Muscle of leg (tissue), 11 donors: ENCODE data around the gene WNT6. TPM values are rescaled to one million over a fixed set of nuclear protein-coding genes. Genes with fewer than 3 reads are reported as not detected.

Experiments used
- DNase-seq: peaks from one replicate; pipeline ENCODE4 v3.0.0; 2013
- H3K27ac ChIP-seq: one replicate; pipeline ENCODE4 v1.5.1; 2013; ENCODE audit warnings: mild to moderate bottlenecking, low read length, control low read depth
- H3K27me3 ChIP-seq: one replicate; pipeline ENCODE4 v1.6.1; 2013; ENCODE audit warnings: low read length; ENCODE audit not compliant: control insufficient read depth, insufficient read depth
- H3K36me3 ChIP-seq: one replicate; pipeline ENCODE4 v1.6.1; 2013; ENCODE audit warnings: low read length; ENCODE audit not compliant: control insufficient read depth, insufficient read depth
- H3K4me1 ChIP-seq: one replicate; pipeline ENCODE4 v1.6.1; 2013; ENCODE audit warnings: low read length; ENCODE audit not compliant: control insufficient read depth, insufficient read depth
- H3K4me3 ChIP-seq: one replicate; pipeline ENCODE4 v1.5.1; 2013; ENCODE audit warnings: low read length, control low read depth
- H3K9me3 ChIP-seq: replicated peaks from 2 replicates; pipeline ENCODE4 v1.6.1; 2013; ENCODE audit warnings: low read depth, low read length; ENCODE audit not compliant: control insufficient read depth
- WGBS: methylation state at CpG from one replicate; pipeline ENCODE4 v1.1.5; 2013; ENCODE audit warnings: missing lambda C conversion rate; ENCODE audit not compliant: insufficient coverage; 5-methylcytosine and 5-hydroxymethylcytosine counted together
- polyA plus RNA-seq, 8 donors: library from polyadenylated mRNA; unstranded; fragments of 120-200 nt; gene quantifications; one replicate each; pipeline versions ENCODE4 v1.2.1 to v1.2.3, GENCODE V29; 2013; ENCODE audit warnings: inconsistent platforms in 1 of 8, low replicate concordance in 1 of 8; ENCODE audit not compliant: insufficient read length in 8 of 8, insufficient read depth in 1 of 8
- total RNA-seq: library from RNA; stranded (reverse); fragments of 120-200 nt; gene quantifications from one replicate; pipeline ENCODE4 v1.2.4, GENCODE V29; 2013

Gene WNT6
- total and polyA plus RNA-seq, 9 donors, result 0.09 to 2.8 (median 0.12) TPM; not detected in 2

- Histone ChIP-seq H3K27me3 (peaks cover 89% of the 10 kb centered on the region), H3K36me3 (no peaks in the 10 kb centered on the region), H3K27ac (no peak overlapping the region), H3K4me1 (peaks cover 4% of the 10 kb centered on the region), H3K9me3 (no peaks in the 10 kb centered on the region), H3K4me3 (no peak overlapping the region)
- WGBS, result 57% methylated on average over 1 of the region's 6 CpGs
- DNase-seq, result no peak
Measured at GRCh38 chr2:218865999-218866398, 6.4 kb downstream of the WNT6 start.

GRCh38 chr2:218867900-218868299, 8.3 kb downstream of the WNT6 start:
- WGBS, result 33% methylated on average over 4 of the region's 6 CpGs
- H3K36me3 ChIP-seq, result no peaks in the 10 kb centered on the region
- peaks cover 7% of the 10 kb centered on the region for H3K4me1 ChIP-seq
- no peak for DNase-seq
- H3K4me3 ChIP-seq, result no peak overlapping the region
- no peaks in the 10 kb centered on the region for H3K9me3 ChIP-seq
- H3K27ac ChIP-seq, result no peak overlapping the region
- peaks cover 89% of the 10 kb centered on the region for H3K27me3 ChIP-seq

- WGBS, result 74% methylated on average over 5 of the region's 9 CpGs
Measured at GRCh38 chr2:218869064-218869463, 9.5 kb downstream of the WNT6 start.

GRCh38 chr2:218870984-218871344, 11.4 kb downstream of the WNT6 start:
- no peak for DNase-seq
- H3K27me3 ChIP-seq, result peaks cover 94% of the 10 kb centered on the region
- H3K4me3 ChIP-seq, result no peak overlapping the region
- WGBS, result 2% methylated on average over 14 of the region's 18 CpGs
- H3K4me1 ChIP-seq, result peaks cover 14% of the 10 kb centered on the region
- no peaks in the 10 kb centered on the region for H3K9me3 ChIP-seq
- H3K36me3 ChIP-seq, result no peaks in the 10 kb centered on the region
- H3K27ac ChIP-seq, result no peak overlapping the region

More at GRCh38 chr2:218869064-218869463, 9.5 kb downstream of the WNT6 start:
- no peak for DNase-seq
- Histone ChIP-seq H3K4me3 (no peak overlapping the region), H3K27me3 (peaks cover 91% of the 10 kb centered on the region), H3K9me3 (no peaks in the 10 kb centered on the region), H3K4me1 (peaks cover 14% of the 10 kb centered on the region), H3K27ac (no peak overlapping the region), H3K36me3 (no peaks in the 10 kb centered on the region)

GRCh38 chr2:218871345-218872302, 12.0 kb downstream of the WNT6 start:
- peaks cover 94% of the 10 kb centered on the region for H3K27me3 ChIP-seq
- 2% methylated on average over 53 of the region's 60 CpGs for WGBS
- no peak overlapping the region for H3K27ac ChIP-seq
- H3K36me3 ChIP-seq, result no peaks in the 10 kb centered on the region
- no peak for DNase-seq
- no peak overlapping the region for H3K4me3 ChIP-seq
- no peaks in the 10 kb centered on the region for H3K9me3 ChIP-seq
- H3K4me1 ChIP-seq, result peaks cover 14% of the 10 kb centered on the region

- Histone ChIP-seq H3K27ac (no peak overlapping the region), H3K9me3 (no peaks in the 10 kb centered on the region), H3K36me3 (no peaks in the 10 kb centered on the region), H3K4me1 (peaks cover 23% of the 10 kb centered on the region), H3K27me3 (peaks cover 91% of the 10 kb centered on the region), H3K4me3 (no peak overlapping the region)
- under 1% methylated on average over 9 of the region's 22 CpGs for WGBS
- DNase-seq, result no peak
Measured at GRCh38 chr2:218872645-218873358, 13.2 kb downstream of the WNT6 start.

GRCh38 chr2:218873359-218874194, 14.0 kb downstream of the WNT6 start:
- H3K4me1 ChIP-seq, result peaks cover 30% of the 10 kb centered on the region
- WGBS, result 1% methylated on average over 82 of the region's 86 CpGs
- no peak for DNase-seq
- no peak overlapping the region for H3K4me3 ChIP-seq
- no peak overlapping the region for H3K27ac ChIP-seq
- no peaks in the 10 kb centered on the region for H3K36me3 ChIP-seq
- peaks cover 93% of the 10 kb centered on the region for H3K27me3 ChIP-seq
- no peaks in the 10 kb centered on the region for H3K9me3 ChIP-seq

GRCh38 chr2:218875692-218876246, 16.2 kb downstream of the WNT6 start:
- H3K36me3 ChIP-seq, result no peaks in the 10 kb centered on the region
- no peak overlapping the region for H3K27ac ChIP-seq
- no peak overlapping the region for H3K4me3 ChIP-seq
- DNase-seq, result no peak
- WGBS, result 19% methylated on average over 2 of the region's 2 CpGs
- H3K27me3 ChIP-seq, result peaks cover 93% of the 10 kb centered on the region
- no peaks in the 10 kb centered on the region for H3K9me3 ChIP-seq
- peaks cover 50% of the 10 kb centered on the region for H3K4me1 ChIP-seq

GRCh38 chr2:218876562-218877219, 17.1 kb downstream of the WNT6 start:
- Histone ChIP-seq H3K36me3 (no peaks in the 10 kb centered on the region), H3K9me3 (no peaks in the 10 kb centered on the region), H3K4me3 (no peak overlapping the region), H3K27me3 (peaks cover 94% of the 10 kb centered on the region), H3K27ac (no peak overlapping the region), H3K4me1 (peaks cover 45% of the 10 kb centered on the region)
- 17% methylated on average over 1 of the region's 3 CpGs for WGBS
- peak; percentile 75 for DNase-seq
